Inflammatory macrophage (primary cell): ENCODE data around the gene PDGFC.
"Not testable (repeated sequence)": the region's sequence is repeated elsewhere in the genome, so short reads cannot be mapped to it uniquely, and the experiment has no call there.

Source experiments
- DNase-seq, 2 donors: peaks; one replicate each; pipeline ENCODE4 v3.0.0-alpha.2; 2020 to 2022

PDGFC gene

DNA sequence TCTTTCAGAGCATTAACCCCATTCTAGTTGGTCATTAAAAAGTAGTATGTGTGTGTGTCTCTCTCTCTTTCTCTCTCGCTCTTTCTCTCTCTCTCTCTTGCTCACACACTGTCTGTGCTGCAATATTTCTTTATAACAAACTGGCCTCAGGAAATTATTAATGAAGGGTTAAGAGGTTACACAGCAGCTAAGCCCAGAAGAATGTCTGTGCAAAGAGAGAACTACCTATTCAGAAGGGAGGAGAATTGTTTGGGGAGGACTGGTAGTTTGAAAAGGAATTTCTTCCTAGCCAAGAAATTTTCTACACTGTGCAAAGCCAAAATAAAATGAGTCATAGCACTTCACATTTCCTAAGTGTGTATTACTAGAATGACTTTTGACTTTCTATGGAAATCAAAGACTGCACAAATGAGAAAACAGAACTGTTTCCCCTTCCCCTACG is 22.2 kb downstream of the PDGFC start:
- no peak for DNase-seq

DNA sequence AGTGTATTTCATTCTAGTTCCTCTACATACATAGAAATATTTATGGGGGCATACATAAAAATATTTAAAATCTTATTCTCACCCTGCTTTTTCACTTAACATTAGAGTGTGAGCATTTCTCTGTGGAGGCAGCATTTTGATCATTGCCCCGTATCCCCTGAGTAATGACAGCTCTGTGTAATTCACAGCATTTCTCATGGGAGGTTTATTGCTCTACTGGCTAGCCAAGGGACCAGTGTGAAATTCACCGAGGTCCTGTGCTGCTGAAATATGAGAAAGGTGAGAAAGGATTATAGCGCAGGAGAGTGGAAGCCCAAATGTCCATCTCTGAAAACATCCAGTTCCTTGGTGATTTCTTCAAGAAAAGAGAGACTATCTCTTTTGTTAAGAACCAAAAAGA is 22.9 kb downstream of the PDGFC start:
- DNase-seq: no peak

DNA sequence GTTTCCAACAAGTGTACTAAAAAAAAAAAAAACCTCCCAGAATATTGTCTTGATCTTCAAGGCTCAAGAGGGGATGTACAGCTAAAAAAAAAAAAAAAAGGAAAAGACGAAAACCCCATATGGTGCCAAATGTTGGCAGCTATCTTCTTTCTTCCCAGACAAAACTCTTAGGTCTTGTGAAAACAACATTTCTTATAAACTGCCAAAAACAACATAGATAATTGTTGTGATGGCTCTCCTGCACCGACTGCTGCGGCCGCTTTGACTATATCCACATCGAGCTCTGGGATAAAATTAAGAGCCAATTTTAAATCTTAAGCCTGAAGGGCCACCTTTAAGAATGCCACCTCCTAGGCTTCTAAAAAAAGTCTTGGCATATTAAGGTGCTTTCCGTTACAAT is 23.5 kb downstream of the PDGFC start:
- DNase-seq: no peak

DNA sequence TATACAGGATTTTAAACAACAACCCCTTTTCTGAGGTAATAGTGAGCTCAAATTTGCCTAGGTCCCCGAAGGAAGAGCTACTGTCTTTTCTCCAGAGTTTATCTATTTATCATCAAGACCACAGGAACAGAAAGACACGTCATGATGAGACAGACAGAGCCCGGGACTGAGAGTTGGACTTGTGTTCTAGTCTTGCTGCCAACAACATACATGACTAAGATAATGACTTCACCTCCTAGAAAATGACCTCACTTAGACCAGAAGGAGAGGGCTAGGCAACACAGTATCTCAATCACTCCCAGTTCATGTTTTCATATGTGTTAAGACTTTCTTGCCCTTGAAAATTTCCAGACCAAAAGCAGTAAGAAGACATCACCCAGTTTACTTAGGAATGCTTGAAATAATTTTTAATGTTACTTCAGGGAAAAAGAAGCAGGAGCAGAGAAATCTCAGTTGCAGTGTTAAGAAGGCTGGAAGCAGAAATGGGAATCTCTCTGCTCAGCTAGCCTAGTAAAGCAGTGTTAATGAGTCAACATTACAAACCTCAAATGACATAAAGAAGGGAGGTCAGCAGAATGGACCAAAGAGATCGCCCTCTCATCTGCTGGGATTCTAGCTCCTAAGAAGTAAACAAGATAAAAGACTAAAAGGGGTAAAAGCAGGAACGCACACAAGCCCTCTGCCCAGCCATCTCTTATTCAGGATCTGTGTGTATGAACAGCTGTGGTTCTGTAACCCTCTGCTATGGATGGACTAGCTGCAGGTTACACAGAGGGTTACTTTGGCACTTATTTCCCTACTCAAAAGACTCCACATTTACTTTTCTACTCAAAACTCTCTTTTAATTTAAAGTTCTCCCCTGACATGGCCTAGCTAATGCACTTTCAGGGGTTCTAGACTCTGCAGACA is 24.8 kb downstream of the PDGFC start:
- DNase-seq: peak; percentile 48 to 59

DNA sequence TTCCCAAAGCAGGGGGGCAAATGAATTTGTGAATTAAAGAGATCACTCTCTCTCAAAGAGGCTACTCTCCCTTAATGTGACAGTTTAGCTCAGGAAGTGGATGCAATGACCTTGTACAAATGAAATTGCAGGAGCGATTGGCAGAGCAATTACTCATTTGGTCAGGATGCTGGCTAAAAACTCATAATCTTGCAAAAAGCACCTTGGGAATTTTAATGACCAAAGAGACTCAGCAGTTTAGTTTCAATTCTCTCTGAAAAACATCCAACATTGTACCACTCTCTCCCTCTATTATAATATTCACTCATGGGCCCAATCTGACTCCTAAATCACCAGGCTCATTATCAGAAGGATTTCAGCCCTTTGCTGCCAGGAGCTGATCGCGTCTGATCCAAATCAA is 26.1 kb downstream of the PDGFC start:
- no peak for DNase-seq

DNA sequence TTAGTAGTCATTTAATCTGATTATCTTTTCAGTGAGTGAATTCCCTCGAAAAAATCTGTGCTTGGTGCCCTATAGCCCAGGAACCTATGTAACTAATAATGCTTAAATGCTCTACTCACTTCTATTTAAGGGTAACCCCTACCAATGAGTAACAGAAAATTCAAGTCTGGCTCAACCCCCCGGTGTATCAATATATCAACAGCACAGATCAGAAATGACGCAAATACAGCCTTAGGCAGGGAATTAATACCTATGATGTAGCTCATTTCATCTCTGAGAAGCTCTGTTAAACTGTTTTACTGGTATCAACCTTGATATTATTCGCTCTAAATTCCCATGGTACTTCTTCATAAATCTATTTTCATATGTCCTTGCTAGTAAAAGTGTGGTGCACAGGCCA is 28.6 kb downstream of the PDGFC start:
- no peak for DNase-seq

- no peak for DNase-seq
These were observed 29.6 kb downstream of the PDGFC start for GRCh38 chr4:156941940-156942548.

DNA sequence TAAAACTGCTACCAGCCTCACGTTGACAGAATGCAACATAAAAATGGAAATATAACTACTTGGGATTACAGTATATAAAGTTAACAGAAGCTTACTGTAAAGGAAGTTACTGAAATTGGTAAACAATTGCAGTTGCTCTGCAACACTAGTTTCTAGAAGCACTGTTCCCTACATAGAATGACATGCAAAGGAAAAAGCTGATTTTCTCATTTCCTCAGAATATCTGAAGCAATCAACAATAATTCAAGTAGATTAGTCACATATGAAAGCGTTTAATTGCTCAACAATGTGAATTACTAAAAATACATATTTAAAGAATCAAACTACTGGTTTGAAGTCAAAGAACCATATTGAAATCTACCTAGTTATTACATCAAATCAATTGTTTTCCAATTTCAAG is 31.8 kb downstream of the PDGFC start:
- peak; percentile 60 to 94 for DNase-seq

DNA sequence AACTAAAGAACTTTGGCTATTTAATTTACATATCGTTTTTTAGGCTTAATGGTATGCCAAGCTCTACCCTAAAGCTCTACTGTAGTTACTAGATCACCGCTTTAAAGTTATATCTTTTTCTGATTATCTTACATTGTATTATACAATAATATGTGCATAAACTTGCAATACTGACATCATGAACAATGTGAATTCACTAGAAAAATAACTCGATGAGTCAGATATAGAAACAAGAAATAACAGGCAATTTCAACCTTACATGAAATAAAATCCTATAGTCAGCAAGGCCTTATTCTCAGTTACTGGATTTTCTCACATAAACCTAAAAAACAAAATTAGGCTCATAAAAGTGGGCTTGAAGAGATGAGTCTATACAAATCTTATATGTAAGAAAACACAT is 32.5 kb downstream of the PDGFC start:
- peak in 1 of 2 donors; percentile 21 for DNase-seq

- no peak for DNase-seq
These were observed 37.4 kb downstream of the PDGFC start for GRCh38 chr4:156934259-156934635.

DNA sequence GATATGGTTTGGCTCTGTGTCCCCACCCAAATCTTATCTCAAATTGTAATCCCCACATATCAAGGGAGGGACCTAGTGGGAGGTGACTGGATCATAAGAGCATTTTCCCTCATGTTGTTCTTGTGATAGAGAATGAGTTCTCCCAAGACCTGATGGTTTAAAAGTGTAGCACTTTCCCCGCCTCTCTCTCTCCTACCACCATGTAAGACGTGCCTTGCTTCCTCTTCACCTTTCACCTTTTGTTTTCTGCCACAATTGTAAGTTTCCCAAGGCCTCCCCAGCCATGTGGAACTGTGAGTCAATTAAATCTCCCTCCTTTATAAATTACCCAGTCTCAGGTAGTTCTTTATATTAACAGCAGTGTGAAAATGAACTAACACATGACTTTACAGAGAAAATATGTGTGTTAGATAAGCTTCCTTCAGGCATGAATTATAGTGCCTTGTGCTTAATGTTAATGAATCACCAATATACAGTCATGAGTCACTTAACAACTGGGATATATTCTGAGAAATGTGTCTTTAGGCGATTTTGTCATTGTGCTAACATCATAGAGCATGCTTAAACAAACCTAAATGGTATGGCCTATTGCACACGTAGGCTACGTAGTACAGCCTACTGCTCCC is 37.9 kb downstream of the PDGFC start:
- peak; percentile 9 to 25 for DNase-seq

DNA sequence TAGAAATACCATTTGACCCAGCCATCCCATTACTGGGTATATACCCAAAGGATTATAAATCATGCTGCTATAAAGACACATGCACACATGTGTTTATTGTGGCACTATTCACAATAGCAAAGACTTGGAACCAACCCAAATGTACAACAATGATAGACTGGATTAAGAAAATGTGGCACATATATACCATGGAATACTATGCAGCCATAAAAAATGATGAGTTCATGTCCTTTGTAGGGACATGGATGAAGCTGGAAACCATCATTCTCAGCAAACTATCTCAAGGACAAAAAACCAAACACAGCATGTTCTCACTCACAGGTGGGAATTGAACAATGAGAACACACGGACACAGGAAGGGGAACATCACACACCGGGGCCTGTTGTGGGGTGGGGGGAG is 39.2 kb downstream of the PDGFC start:
- DNase-seq: not testable (repeated sequence)

DNA sequence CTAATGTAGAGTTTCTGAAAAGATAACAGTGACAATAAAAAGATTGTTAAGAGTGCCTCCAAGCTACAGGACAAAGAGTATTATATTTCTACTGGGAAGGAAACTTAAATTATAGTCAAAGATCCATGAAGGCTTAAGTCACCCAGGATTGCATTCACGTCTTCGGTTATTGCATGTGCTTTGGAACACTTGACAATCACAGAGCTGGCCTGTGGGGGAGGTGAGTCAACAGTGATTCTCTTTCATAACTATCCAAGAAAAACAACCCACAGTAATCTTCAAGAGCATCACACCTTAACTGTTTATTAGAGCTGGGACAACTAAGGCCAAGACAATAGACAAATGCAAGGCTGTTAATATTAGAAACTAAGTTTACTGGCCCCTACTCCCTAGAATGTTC is 40.3 kb downstream of the PDGFC start:
- peak; percentile 32 to 71 for DNase-seq

DNA sequence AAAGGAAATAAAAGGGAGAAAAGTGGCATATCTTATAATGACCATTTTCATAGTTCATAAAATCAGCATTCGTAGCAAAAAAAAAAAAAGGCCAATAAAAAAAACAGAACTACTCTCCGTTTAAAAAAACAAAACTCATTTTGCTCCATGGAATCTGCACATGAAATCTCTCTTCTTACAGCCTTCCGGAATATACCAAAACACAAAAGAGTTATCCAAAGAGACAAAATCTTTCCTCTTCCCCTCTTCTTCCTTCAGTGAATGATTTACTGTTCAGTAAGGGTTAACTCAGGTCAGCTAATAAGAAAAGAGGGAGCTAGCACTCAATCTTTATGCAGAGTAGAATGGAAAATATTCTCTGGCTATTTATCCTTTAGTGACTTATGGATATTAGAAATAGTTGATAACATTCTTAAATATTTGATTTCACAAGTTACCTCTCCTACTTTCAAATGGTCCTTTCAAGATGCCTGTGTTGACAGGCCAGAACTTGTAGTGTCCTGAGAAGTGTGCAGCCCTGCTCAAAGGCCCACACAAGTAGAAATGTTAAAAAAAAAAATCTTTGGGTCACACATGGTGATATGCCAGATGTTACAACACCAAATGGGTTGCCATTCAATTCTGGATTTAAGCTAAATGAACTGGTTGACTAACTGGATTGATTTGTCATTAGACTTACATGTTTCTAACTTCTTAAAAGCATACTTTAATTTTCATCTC is 42.1 kb downstream of the PDGFC start:
- no peak for DNase-seq

GRCh38 chr4:156924774-156925315 is 46.8 kb downstream of the PDGFC start:
- DNase-seq: no peak

- no peak for DNase-seq
These were observed 48.1 kb downstream of the PDGFC start for GRCh38 chr4:156923525-156923924.

- DNase-seq: peak in 1 of 2 donors; percentile 38
These were observed 56.4 kb downstream of the PDGFC start for GRCh38 chr4:156915221-156915620.

DNA sequence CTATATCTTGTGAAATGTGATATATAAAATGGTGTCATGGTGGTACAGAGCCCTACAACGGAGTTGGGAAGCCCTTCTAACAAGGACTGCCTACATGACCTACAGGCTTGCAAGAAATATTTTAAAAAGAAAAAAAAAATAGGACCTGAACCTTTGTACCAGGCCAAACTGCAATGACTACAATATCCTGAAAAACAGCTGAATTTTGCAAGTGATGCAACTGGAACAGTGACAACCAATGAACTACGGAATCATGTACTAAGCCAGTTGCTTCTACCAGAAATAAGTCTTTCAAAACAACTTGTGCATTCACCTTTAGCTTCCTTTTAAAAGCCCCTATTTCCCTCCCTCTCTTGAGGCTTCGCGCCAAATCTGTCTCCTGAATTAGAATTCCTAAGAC is 58.4 kb downstream of the PDGFC start:
- no peak for DNase-seq

GRCh38 chr4:156909010-156909409 is 62.6 kb downstream of the PDGFC start:
- no peak for DNase-seq

DNA sequence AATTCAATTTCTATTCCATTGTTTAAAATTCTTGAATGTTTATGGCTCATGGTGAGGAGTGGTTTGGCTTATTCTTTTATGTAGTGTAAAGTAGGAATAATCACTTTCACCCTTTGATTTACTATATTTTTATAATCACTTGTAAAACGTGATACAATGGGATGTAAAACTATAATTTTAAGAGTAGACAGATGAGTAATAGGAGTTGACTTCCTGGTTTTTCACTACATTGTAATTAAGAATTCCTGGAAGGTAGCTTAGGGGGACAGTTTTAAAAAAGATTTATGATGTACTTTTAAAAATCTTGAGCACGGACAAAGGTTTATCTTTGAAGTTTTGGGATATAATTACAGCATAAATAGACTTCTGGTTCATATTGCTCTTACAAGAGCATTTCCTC is 65.3 kb downstream of the PDGFC start:
- DNase-seq: no peak

- peak; percentile 28 to 52 for DNase-seq
These were observed 69.7 kb downstream of the PDGFC start for GRCh38 chr4:156901871-156902270.

- DNase-seq: peak; percentile 73 to 89
These were observed 73.1 kb downstream of the PDGFC start for GRCh38 chr4:156898373-156899117.
